SH-SY5Y (cell line): ENCODE data around the gene NKG7.

Experiments used
- GATA2 ChIP-seq: IDR thresholded peaks from 2 replicates; pipeline ENCODE4 v1.6.1; 2011; ENCODE audit warnings: mild to moderate bottlenecking, low read depth, low read length
- GATA3 ChIP-seq: IDR thresholded peaks from 2 replicates; pipeline ENCODE4 v1.6.1; 2011; ENCODE audit warnings: low read depth, mild to moderate bottlenecking, low read length, moderate library complexity

DNA sequence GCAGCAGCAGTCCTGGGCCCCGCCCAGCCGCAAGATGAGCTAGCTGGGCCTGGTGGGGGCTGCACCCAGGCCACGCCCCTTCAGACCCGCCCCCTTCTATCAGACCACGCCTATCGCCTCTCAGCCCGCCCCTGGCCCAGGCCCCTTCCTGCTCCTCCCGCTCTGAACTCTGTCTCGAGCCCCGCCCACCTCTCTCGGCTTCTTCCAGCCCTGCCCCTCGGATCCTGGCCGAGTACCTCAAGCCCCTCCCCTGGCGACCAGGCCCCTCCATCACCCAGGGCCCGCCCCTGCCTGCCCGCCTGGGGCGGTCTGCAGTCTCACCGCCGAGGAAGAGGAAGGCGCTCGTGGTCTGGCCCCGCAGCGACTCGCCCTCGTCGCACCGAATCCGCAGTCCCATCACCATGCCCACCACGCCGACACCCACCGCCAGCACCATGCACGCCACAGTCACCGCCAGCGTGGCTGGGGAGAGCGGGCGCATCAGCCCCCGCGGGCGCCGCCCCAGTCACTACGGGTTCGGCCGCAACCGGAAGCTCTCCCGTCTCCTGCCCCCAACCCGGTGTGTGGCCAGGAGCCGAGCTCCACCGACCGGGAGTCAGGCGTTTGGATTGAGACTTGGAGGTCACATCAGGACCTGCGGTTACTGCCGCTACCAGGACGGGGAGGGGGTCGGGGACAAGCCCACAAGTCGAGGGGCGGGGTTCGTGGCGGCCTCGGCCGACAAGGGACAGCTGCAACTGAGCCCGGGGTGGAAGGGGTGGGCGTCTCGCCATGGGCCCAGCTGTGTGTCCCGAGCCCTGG lies 4.7 kb downstream of the NKG7 start:
- TF ChIP-seq GATA3 (no peak), GATA2 (no peak)
